Ammon's horn (tissue), 1 donor: Measurements from ENCODE around the gene SESN1.
"Not testable (repeated sequence)": the region's sequence is repeated elsewhere in the genome, so short reads cannot be mapped to it uniquely, and the experiment has no call there.

Experiments
- DNase-seq: peaks from one replicate; pipeline ENCODE4 v3.0.0-alpha.2; 2016; ENCODE audit warnings: low spot score

The SESN1 gene

DNA sequence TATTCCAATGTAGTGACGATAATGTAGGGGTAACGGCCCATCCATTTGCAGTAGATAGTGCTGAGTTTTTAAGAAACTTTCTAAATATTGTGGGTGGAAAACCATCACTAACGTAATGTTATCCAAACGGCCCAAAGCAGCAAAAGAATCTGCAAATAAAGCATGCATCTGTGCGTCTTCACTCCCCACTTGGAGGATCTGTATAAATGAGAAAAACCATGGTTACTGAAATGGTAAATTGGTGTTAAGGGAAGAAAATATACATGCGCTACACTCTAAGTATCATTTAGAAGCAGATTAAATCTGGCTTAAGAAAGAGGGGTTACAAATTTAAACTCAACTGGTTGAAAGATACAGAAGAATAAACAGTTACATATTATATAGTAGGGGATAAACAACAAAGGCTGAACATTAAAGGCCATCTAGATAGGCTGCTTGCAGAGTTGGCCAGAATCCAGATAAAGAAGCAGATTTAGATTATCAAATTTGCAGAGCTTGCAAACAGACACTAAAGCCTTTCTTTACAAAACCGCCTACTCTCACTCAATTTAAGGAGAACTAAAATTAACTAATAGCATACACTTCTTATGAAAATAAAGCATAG lies 93.3 kb downstream of the SESN1 start:
- no peak for DNase-seq

DNA sequence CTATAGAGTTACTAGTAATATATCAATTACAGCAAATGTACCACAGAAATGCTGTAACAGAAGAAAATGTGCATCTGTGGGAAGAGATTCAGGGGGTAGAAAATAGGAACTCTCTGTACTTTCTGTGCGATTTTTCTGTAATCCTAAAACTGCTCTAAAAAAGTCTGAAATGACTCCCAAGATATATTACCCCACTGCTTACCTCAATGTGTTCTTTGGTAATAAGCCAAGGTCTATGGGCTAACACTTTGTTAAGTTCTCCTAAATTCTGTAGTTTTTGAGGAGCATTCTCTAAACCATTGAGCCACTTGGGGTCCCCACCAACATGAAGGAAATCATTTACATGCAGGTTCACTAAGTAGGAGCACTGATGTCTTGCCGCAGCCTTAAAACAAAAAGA lies 94.4 kb downstream of the SESN1 start:
- DNase-seq, result no peak

DNA sequence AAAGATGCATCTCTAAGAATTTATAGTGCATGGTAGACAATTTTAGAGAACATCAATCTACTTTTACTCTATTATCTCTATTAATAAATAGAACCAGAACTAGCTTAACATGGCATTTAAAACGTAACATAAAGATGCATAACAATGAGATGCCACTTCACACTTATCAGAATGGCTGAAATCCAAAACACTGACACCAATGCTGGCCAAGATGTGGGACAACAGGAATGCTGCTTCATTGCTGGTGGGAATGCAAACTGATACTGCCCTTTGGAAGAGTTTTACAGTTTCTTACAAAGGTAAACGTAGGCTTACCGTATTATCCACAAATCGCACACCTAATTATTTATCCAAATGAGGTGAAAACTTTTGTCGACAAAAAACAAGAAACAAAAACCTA lies 95.2 kb downstream of the SESN1 start:
- DNase-seq, result no peak

DNA sequence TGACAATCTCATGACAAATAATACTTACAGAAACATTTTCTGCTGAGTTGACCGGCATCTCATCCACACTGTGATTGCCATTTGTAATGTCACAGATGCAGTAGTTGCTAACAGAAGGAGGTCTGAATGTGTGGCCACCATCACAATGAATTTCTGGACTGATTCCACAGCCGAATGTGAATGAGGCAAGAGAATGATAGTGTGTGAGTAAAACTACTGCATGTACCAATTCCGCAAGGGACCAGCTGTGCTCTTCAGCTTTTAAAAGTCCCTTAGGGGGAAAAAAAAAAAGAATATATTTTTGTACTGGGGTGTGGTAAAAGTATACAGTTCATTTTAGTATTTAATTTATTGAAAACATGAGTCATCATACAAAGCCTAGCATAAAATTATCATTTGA lies 96.2 kb downstream of the SESN1 start:
- DNase-seq, result peak; percentile 52

DNA sequence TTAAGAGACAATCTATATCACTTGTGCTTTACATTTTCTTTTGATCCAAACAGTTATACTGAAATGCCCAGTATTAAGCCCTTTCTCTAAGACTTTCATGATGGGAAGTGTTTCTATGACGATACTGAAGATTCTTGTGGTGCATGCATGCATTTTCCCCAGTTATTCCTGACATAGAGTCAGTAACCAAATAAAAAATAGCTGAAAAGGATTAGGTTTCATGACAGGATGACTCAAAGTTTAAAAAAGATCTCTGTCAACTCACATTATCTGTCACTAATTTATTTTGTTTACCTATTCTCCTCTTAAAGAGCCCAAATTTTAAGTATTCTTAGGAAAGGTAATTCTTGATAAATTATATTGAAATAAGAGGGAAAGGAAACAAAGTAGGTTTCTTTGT lies 98.4 kb downstream of the SESN1 start:
- DNase-seq, result no peak

DNA sequence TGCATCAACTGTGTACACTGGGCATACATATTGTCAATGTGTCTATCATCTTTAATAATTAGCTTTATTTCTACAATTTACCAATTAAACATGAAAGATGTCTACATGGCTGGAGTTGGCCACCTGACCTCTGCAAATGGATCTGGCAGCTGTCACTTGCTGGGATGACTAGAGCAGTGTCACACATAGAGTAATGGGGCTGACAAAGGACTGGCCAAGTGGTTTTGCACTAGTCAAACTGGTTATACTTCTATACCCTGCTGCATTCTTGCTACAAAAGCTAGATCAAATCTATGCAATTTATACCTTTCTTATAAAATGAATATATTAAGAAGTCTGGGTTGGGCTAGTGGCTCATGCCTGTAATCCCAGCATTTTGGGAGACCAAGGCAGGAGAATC lies 99.3 kb downstream of the SESN1 start:
- no peak for DNase-seq

DNA sequence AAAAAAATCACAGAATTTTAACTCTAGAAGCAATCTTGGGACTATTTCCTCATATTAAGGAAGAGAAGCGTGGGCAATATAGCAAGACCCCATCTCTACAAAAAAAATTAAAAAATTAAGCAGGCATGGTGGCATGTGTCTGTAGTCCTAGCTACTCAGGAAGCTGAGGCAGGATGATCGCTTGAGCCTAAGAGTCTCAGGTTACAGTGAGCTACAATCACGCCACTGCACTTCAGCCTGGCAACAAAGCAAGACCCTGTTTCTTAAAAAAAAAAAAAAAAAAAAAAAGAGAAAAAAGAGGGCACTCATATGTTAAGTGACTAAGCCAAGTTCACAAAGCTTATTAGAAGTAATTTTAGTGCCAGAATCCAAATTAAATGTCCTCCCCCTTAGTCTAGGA lies 100.8 kb downstream of the SESN1 start:
- no peak for DNase-seq

DNA sequence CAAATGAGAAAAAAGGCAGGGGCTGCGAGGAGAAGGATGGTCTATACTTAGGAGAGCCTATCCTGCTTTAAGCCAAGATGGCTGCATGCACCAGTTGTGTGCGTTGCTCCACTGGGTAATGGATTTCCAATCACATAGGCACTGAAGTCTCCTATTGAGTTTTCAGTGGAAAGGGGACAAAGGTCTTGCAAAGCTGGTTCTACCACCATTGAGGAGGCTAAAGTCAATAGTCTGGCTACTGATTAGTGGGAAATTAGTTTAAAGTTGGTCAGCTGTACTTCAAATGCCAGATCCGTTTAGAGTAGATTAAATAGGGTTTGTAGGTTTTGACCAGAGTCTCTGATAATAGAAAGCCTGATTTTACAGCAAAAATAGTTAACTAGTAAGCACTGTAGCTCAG lies 104.9 kb downstream of the SESN1 start:
- DNase-seq, result no peak

DNA sequence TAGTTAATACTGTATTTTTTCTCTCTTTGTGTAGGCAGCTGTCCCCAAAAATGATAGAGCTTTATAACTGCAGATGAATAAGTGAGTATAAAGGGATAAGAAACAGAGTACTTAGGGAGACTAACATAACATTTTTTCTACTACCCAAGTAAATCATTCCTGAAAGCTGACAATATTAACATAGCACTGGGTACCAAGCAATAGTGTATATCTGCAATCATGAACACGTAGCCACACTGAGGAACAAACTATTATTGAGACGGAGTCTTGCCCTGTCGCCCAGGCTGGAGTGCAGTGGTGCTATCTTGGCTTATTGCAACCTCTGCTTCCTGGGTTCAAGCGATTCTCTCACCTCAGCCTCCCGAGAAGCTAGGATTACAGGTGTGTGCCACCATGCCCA lies 105.9 kb downstream of the SESN1 start:
- DNase-seq, result no peak

DNA sequence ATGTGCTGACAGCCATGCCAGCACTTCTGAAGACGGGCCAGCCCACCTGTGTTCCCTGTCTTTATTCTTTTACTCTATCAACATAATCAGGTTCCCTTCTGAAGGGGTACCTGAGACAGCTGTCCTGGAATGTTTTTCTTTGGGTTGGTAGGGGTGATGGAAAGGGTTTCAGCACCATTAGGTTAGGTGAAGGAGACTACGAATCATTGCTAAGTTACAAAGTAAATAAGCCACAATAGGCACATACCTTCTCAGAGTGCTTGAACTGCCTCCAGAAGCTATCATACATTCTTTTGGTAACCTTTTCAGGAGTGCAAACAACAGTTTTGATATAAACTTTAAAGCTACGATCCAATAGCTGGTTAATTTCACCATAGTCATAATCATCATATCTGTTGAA lies 106.3 kb downstream of the SESN1 start:
- DNase-seq, result no peak

DNA sequence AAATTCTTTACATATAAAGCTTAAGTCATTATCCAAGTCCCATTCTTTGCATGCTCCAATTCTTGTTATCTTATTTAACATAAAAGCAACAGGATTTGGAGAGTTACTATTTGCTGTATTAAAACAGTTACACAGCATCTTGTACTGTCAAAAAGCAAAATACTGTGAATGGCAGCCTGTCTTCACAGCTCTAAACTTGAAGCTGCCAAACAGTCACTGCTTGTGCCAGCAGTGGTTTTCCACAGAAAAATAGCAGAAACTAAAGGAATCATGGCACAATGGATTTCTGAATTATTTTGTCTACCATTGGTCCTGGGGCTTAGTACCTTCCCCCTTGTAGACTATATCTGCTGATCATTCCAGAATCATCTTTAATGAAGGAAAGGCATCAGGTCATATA lies 107.5 kb downstream of the SESN1 start:
- peak; percentile 9 for DNase-seq

DNA sequence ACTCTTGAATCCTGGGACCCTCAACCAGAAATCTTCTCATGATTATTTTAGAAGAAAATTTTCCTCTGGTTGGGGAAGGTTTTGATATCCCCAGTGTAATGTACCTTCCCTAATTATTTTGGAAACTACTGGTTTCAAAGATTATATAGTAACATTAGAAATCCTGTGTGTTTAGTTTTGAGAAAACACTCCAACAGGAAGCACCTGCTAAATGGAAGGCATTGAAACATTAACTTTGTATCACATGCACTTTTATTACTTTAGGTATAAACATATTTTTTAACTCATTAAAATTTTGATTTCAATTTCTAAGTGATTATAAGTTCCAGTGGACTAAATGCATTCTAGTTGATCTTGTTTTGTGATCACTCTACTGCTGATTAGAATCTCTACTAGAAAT lies 109.3 kb downstream of the SESN1 start:
- no peak for DNase-seq

DNA sequence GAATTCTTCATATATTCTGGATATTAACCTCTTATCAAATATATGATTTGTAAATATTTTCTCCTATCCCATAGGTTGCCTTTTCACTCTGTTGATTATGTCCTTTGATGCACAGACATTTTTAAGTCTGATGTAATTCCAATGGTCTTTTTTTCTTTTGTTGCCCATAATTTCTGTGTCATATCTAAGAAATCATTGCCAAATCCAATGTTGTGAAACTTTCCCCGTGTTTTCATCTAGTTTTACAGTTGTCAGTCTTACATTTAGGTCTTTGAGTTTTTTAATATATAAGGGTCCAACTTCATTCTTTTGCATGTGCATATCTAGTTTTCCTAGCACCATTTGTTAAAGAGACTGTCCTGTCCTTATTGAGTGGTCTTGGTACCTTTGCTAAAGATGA lies 111.5 kb downstream of the SESN1 start:
- no peak for DNase-seq

DNA sequence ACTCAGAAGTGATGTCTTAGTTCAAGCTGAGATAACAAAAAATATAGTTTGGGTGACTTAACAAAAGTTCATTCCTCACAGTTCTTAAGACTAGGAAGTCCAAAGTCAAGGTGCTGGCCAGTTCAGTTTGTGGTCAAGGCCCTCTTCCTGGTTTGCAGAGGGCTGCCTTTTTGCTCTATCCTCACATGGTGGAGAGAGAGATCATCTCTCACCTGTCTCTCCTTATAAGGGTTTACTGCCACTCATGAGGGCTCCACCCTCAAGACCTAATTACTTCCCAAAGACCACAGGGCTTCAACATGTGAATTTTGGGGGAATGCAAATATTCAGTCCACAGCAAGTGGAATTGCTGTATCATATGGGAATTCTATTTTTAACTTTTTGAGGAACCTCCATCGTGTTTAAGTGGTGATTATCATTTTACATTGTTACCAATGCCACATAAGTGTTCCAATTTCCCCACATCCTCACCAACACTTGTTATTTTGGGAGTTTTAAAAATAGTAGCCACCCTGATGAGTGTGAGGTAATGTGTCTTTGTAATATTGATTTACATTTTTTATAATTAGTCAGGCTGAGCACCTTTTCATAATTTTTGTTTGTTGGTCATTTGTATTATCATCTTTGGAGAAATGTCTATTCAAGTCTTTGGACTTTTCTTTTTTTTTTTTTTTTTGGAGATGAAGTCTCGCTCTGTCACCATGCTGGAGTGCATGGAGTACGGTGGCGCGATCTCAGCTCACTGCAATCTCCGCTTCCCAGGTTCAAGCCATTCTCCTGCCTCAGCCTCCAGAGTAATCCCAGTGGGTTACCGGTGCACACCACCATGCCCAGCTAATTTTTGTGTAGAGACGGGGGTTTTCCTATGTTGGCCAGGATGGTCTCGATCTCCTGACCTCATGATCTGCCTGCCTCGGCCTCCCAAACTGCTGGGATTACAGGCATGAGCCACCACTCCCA lies 112.2 kb downstream of the SESN1 start:
- DNase-seq, result no peak

DNA sequence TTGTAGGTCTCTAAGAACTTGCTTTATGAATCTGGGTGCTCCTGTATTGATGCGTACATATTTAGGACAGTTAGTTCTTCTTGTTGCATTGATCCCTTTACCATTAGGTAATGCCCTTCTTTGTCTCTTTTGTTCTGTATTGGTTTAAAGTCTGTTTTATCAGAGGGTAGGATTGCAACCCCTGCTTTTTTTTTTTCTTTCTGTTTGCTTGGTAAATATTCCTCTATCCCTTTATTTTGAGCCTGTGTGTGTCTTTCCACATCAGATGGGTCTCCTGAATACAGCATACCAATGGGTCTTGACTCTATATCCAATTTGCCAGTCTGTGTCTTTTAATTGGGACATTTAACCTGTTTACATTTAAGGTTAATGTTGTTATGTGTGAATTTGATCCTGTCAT lies 116.0 kb downstream of the SESN1 start:
- DNase-seq, result not testable (repeated sequence)

DNA sequence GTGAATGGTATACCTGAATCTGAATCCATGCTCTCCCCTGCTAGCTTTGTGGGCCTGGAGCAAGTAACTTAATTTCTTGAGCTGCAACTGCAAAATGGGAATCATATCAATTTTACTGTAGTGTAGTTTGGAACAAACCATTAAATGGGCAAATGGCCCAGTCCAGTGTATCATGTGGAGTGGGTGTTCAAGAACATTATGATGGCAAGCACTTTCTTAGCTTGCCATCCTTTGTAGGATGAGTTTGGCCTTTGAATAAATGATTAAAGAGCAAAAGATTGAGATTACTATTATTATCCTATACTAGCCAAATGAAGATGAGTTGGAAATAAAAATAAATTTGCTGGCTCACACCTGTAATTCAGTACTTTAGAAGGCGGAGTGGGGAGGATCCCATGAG lies 120.4 kb downstream of the SESN1 start:
- DNase-seq, result no peak

DNA sequence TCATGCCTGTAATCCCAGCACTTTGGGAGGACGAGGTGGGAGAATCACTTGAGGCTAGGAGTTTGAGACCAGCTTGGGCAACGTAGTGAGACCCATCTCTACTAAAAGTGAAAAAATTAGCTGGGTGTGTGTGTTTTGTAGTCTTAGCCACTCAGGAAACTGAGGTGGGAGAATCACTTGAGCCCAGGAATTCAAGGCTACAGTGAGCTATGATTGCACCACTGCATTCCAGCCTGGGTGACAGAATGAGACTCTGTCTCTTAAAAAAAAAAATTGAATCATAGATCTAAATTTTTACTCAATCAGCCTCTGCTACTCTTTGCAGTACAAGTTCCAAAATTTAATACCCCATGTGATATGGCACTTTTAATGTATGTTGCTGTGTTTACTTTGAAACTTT lies 124.9 kb downstream of the SESN1 start:
- no peak for DNase-seq

DNA sequence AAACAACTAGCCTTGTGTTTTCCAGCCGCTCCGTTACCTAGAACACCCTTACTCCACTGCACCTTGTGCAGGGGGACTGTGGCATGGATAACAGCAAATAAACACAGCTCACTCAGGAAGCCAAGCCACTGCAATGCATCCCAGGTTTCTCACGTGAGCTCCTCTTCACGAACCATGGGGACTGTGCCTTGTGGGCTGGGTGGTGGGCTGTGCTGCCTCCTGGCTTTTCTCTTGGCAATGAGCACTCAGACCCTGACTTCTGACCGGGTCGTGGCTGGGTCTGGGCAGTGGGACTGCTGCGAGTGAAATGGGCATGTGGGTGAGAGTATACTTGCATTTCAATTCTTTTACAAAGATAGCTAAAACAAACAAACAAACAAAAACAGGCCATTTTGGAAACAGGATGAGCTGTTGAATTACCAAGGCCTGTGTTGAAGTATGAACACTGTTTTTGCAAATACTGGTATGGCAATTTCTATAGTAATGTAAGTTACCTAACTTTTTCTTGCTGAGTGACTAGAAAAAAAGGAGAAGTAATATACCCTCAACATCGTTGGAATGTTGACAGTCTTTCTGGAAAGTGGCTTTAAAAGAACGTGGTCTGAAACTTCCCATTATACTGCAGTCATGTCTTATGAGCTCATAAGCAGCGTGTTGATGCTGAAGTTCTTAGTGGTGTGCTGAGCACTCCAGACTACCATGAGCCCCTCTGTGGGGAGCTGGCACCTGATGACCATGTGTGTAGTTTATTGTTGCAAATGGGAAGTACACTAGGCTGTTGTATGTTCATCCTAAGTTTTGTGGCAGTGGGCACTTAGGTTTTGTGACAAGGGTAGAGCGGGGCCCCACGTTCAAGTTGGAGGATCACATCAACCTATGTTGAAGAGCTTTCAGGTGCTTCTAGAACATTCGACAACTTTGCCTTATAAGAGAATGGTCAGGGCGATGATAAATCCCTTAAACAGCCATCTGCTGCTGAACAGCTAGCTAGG lies 126.0 kb downstream of the SESN1 start:
- no peak for DNase-seq

DNA sequence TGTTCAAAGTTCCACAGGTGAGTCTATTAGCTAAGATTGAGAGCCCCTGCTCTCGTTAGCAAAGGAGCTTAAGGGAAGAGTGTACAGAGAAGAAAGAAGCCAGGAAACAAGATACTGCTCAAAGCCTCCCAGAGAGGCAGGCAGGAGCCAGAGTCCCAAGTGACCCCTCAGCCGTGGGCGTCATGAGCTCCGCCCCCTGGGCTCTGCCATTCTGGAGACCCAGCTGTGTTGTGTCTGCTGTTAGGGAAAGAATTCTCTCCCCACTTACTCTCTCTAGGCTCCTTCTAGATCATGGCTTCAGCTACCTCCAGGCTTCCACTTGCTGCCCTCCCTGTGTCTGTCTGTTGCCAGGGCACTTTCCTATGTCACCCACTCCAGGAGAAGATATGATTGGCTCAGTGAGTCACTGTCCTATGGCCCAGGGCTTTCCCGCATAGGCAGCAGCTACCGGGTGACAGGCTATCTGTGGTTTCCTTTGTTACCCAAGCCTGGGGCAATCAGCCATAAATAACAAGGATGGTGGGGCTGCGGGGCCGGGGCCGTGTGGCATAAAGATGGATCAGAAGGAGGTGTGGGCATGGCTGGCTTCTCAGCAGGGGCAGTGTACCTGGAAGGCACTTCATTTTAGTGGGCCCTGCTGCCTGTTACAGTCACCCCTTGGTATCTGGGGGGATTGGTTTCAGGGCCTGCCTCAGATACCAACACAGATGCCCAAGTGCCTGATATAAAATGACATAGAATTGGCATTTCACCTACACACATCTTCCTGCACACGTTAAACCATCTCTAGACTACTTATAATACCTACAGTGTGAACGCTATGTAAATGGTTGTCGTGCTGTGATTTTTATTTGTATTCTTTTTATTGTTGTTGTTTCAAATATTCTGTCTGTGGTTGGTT lies 127.5 kb downstream of the SESN1 start:
- no peak for DNase-seq

DNA sequence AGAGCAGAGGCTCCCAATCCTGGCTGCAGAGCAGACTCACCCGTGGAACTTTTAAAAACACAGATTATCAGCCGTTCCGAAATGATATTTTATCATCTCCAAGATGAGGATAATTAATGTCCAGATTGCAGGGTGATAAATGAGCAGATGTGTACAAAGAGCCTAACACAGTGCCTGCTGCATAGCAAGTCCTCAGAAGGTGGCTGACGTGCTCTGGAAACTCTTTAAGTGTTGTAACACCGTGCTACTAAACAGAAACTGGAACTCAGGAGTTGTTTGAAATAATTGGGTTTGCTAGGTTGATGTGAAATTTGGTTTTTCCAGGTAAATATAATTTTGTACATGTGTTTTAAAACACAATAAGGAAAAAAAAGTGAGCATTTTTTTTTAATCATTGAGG lies 128.4 kb downstream of the SESN1 start:
- no peak for DNase-seq

DNA sequence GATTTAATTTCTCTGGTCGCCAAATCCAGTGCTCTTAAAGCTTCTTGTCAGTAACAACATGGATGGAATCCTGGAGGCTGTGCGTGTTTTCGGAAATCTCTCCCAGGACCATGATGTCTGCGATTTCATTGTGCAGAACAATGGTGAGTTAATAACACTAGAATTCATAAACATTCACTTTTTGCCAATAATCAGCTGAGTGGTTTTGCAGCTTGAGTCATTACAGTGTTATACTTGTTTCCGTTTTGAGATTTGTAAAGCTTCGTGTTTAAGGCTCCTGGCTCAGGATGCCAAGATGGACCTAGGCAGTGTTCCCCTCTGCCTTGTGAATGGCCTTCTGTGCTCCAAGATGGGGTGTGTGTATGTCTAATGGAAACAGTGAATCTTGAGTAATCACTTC lies 132.7 kb downstream of the SESN1 start:
- no peak for DNase-seq
